ENCODE measurements around the gene AMIGO2.

DNA sequence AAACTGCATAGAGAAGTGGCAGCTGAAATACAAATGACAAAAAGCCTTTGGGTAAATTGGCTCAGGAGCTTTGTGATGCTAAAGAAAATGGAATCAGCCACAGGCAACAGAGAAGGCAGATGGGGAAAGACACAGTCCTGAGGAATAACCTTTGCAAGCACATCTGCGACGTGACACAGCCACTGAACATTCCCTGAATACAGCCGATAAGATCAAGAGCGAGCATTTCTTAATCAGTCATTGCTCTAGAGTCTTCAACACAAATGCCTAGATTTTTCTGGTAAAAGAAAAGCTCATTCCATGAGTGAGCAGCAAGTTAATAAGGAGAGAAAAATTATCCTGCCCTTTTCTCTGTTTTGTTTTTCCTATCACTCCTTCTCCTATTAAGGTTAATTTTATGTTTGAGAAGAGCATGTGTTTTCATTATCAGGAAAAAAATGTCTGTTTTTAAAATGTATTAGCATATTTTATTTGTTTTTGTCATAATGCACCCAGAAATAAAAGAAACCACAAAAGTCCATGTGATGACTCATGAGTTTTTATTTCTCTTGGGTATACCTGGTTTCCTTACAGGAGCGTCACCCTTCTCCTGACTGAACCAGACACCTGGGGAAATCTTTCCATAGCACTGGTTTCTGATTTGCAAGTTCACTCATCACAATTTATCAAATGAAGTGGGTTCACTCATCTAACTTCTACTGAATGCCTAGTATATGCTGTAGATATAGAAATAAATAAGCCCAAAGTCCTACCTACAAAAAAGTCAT is 45.8 kb downstream of the AMIGO2 start:
- TF ChIP-seq, protein P1, sequence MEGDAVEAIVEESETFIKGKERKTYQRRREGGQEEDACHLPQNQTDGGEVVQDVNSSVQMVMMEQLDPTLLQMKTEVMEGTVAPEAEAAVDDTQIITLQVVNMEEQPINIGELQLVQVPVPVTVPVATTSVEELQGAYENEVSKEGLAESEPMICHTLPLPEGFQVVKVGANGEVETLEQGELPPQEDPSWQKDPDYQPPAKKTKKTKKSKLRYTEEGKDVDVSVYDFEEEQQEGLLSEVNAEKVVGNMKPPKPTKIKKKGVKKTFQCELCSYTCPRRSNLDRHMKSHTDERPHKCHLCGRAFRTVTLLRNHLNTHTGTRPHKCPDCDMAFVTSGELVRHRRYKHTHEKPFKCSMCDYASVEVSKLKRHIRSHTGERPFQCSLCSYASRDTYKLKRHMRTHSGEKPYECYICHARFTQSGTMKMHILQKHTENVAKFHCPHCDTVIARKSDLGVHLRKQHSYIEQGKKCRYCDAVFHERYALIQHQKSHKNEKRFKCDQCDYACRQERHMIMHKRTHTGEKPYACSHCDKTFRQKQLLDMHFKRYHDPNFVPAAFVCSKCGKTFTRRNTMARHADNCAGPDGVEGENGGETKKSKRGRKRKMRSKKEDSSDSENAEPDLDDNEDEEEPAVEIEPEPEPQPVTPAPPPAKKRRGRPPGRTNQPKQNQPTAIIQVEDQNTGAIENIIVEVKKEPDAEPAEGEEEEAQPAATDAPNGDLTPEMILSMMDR (conservative IDR thresholded peaks at IDR 0.05; ENCODE audit: low read depth in 2 of 2), result no peak
- TF ChIP-seq EZH2 (IDR thresholded peaks at IDR 0.05; ENCODE audit: low read depth, unreplicated experiment), result no peak
- TF ChIP-seq POLR2AphosphoS5 (IDR thresholded peaks at IDR 0.05; ENCODE audit: low read depth), result no peak
- no peak for TF ChIP-seq EZH2phosphoT487 (IDR thresholded peaks at IDR 0.05; ENCODE audit: unreplicated experiment)
- no peak for TF ChIP-seq STAT1 (IDR thresholded peaks at IDR 0.05; ENCODE audit: unreplicated experiment)
- no peak for TF ChIP-seq JUNB (IDR thresholded peaks at IDR 0.05; ENCODE audit: unreplicated experiment)
- TF ChIP-seq, protein P2, sequence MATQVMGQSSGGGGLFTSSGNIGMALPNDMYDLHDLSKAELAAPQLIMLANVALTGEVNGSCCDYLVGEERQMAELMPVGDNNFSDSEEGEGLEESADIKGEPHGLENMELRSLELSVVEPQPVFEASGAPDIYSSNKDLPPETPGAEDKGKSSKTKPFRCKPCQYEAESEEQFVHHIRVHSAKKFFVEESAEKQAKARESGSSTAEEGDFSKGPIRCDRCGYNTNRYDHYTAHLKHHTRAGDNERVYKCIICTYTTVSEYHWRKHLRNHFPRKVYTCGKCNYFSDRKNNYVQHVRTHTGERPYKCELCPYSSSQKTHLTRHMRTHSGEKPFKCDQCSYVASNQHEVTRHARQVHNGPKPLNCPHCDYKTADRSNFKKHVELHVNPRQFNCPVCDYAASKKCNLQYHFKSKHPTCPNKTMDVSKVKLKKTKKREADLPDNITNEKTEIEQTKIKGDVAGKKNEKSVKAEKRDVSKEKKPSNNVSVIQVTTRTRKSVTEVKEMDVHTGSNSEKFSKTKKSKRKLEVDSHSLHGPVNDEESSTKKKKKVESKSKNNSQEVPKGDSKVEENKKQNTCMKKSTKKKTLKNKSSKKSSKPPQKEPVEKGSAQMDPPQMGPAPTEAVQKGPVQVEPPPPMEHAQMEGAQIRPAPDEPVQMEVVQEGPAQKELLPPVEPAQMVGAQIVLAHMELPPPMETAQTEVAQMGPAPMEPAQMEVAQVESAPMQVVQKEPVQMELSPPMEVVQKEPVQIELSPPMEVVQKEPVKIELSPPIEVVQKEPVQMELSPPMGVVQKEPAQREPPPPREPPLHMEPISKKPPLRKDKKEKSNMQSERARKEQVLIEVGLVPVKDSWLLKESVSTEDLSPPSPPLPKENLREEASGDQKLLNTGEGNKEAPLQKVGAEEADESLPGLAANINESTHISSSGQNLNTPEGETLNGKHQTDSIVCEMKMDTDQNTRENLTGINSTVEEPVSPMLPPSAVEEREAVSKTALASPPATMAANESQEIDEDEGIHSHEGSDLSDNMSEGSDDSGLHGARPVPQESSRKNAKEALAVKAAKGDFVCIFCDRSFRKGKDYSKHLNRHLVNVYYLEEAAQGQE (IDR thresholded peaks at IDR 0.05; ENCODE audit: unreplicated experiment), result no peak
- TF ChIP-seq CREB1 (CRISPR knock-in tag; IDR thresholded peaks at IDR 0.05; ENCODE audit: low read depth), result no peak
- no peak for TF ChIP-seq NANOG (IDR thresholded peaks at IDR 0.05; ENCODE audit: borderline replicate concordance)
- no peak for TF ChIP-seq ZNF114 (CRISPR knock-in tag; IDR thresholded peaks at IDR 0.05)
- TF ChIP-seq, protein P3, sequence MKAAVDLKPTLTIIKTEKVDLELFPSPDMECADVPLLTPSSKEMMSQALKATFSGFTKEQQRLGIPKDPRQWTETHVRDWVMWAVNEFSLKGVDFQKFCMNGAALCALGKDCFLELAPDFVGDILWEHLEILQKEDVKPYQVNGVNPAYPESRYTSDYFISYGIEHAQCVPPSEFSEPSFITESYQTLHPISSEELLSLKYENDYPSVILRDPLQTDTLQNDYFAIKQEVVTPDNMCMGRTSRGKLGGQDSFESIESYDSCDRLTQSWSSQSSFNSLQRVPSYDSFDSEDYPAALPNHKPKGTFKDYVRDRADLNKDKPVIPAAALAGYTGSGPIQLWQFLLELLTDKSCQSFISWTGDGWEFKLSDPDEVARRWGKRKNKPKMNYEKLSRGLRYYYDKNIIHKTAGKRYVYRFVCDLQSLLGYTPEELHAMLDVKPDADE (IDR thresholded peaks at IDR 0.05), result no peak
- TF ChIP-seq ZNF331 (CRISPR knock-in tag; IDR thresholded peaks at IDR 0.05; ENCODE audit: low read depth), result no peak
- TF ChIP-seq, protein P4, sequence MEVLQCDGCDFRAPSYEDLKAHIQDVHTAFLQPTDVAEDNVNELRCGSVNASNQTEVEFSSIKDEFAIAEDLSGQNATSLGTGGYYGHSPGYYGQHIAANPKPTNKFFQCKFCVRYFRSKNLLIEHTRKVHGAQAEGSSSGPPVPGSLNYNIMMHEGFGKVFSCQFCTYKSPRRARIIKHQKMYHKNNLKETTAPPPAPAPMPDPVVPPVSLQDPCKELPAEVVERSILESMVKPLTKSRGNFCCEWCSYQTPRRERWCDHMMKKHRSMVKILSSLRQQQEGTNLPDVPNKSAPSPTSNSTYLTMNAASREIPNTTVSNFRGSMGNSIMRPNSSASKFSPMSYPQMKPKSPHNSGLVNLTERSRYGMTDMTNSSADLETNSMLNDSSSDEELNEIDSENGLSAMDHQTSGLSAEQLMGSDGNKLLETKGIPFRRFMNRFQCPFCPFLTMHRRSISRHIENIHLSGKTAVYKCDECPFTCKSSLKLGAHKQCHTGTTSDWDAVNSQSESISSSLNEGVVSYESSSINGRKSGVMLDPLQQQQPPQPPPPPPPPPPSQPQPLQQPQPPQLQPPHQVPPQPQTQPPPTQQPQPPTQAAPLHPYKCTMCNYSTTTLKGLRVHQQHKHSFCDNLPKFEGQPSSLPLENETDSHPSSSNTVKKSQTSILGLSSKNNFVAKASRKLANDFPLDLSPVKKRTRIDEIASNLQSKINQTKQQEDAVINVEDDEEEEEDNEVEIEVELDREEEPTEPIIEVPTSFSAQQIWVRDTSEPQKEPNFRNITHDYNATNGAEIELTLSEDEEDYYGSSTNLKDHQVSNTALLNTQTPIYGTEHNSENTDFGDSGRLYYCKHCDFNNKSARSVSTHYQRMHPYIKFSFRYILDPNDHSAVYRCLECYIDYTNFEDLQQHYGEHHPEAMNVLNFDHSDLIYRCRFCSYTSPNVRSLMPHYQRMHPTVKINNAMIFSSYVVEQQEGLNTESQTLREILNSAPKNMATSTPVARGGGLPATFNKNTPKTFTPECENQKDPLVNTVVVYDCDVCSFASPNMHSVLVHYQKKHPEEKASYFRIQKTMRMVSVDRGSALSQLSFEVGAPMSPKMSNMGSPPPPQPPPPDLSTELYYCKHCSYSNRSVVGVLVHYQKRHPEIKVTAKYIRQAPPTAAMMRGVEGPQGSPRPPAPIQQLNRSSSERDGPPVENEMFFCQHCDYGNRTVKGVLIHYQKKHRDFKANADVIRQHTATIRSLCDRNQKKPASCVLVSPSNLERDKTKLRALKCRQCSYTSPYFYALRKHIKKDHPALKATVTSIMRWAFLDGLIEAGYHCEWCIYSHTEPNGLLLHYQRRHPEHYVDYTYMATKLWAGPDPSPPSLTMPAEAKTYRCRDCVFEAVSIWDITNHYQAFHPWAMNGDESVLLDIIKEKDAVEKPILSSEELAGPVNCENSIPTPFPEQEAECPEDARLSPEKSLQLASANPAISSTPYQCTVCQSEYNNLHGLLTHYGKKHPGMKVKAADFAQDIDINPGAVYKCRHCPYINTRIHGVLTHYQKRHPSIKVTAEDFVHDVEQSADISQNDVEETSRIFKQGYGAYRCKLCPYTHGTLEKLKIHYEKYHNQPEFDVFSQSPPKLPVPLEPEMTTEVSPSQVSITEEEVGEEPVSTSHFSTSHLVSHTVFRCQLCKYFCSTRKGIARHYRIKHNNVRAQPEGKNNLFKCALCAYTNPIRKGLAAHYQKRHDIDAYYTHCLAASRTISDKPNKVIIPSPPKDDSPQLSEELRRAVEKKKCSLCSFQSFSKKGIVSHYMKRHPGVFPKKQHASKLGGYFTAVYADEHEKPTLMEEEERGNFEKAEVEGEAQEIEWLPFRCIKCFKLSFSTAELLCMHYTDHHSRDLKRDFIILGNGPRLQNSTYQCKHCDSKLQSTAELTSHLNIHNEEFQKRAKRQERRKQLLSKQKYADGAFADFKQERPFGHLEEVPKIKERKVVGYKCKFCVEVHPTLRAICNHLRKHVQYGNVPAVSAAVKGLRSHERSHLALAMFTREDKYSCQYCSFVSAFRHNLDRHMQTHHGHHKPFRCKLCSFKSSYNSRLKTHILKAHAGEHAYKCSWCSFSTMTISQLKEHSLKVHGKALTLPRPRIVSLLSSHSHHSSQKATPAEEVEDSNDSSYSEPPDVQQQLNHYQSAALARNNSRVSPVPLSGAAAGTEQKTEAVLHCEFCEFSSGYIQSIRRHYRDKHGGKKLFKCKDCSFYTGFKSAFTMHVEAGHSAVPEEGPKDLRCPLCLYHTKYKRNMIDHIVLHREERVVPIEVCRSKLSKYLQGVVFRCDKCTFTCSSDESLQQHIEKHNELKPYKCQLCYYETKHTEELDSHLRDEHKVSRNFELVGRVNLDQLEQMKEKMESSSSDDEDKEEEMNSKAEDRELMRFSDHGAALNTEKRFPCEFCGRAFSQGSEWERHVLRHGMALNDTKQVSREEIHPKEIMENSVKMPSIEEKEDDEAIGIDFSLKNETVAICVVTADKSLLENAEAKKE (CRISPR knock-in tag; IDR thresholded peaks at IDR 0.05), result no peak
